GM18526 (cell line): ENCODE measurements around the gene TAMALIN.

Experiments
- POLR2A ChIP-seq: IDR thresholded peaks from 3 replicates; pipeline ENCODE4 v1.6.1; 2011; ENCODE audit not compliant: insufficient read length; ENCODE audit errors: extremely low read depth

TAMALIN gene

DNA sequence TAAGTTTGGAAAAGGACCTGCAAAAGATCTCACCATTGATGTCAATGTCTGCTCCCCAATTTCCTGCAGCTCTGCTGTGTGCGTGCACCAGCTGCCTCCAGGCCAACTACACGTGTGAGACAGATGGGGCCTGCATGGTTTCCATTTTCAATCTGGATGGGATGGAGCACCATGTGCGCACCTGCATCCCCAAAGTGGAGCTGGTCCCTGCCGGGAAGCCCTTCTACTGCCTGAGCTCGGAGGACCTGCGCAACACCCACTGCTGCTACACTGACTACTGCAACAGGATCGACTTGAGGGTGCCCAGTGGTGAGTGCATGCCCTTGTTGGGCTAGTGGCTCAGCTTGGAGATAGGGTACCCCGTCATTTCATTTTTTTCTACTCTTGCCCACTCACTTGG is 31.6 kb upstream of the TAMALIN start:
- no peak for TF ChIP-seq POLR2A

DNA sequence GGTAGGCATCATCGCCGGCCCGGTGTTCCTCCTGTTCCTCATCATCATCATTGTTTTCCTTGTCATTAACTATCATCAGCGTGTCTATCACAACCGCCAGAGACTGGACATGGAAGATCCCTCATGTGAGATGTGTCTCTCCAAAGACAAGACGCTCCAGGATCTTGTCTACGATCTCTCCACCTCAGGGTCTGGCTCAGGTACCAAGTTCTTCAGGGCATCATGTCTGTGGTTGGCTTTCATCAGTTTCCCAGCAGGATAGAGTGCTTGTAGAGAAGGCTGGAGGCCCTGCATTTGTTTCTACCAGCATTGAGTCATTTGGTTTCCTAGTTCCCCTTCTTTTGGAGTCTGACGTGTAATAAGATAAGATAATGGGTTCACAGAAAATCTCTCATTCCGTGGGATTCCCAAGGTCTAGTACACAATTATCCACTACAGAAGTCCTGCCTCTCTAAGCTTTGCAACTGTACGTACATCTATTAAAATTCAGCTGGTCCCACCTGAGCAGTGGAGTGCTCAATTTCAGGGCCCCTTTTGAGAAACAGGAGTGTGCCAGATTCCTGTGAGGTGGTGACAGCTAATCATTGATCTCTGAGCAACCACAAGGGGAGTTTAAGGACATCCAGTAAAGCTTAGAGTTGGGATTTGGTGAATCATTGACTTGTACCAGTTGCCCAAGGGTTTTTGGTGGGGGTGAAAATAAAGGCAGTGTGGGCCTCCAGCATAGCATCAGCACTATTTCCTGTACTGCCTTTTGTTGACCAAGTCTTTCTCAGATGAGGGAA is 30.2 kb upstream of the TAMALIN start:
- TF ChIP-seq POLR2A, result no peak

- no peak for TF ChIP-seq POLR2A
These were observed 29.4 kb upstream of the TAMALIN start for GRCh38 chr12:51977320-51977753.

DNA sequence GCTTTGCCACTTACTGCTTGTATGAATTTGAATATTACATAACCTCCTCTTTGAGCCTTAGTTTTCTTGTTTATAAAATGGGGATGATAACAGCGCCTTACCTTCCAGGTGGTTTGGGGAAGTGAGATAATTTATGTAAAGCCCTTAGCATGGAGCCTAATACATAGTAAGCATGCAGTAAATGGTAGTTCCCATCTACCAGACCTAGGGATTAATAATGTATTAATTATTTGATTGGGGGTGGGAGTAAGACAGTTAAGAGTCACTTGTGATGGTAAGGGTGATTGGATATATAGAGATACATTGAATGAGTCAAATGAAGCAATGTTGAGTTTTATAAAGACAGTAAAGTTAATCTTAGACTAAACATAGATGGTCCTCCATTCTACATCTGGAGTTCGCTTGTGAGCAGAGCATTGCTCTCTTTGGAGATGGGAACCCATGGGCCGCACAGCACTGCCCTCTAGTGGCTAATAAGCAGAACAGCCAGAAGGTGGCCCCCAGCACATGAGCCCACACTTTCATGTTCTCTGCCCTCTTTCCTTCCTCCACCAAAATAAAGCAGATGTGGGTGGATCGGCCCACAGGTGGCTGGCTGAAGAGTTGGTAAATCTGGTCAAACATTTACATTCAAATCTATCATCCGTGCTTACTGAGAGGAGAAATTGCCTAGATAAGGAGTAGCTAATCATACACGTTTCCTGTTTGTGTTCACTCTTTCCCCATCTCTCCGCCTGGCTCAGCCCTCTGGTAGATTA is 26.5 kb upstream of the TAMALIN start:
- no peak for TF ChIP-seq POLR2A

DNA sequence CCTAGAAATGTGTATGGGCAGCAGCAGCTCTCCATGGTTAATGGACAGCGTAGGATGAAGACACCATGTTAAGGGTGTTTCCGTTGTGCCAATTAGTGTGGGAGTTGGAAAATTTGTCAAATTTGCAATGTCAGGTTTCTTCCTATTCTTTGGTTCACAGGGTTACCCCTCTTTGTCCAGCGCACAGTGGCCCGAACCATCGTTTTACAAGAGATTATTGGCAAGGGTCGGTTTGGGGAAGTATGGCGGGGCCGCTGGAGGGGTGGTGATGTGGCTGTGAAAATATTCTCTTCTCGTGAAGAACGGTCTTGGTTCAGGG is 26.0 kb upstream of the TAMALIN start:
- TF ChIP-seq POLR2A, result no peak

- no peak for TF ChIP-seq POLR2A
These were observed 22.1 kb upstream of the TAMALIN start for GRCh38 chr12:51984657-51985056.

DNA sequence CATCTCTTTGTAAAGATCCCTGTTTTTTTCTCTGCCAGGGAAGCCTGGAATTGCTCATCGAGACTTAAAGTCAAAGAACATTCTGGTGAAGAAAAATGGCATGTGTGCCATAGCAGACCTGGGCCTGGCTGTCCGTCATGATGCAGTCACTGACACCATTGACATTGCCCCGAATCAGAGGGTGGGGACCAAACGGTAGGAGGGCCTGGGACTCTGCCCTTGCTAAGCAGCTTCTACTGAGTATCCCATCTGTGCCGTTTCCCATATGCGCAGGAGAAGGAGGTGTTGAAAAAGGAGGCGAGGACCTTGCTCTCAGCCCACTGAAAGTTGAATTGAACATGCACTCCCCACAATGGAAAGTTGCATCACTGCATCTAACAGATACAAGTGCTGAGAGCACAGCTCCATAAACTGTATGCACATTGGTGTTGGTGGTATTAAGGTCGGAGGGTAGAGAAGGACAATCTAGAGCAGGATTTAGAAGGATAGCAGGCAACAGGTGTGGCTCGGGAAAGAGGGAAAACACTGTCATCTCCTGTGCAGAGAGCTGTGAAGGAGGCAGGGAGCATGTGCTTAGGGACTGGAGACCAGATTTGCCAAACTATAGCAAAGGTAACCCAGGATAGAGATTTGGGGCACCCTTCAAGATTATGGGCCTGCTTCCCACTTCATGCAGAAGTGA is 21.5 kb upstream of the TAMALIN start:
- no peak for TF ChIP-seq POLR2A

GRCh38 chr12:51986834-51987233 is 19.9 kb upstream of the TAMALIN start:
- TF ChIP-seq POLR2A, result no peak

- TF ChIP-seq POLR2A, result no peak
These were observed 14.5 kb upstream of the TAMALIN start for GRCh38 chr12:51992246-51992645.

DNA sequence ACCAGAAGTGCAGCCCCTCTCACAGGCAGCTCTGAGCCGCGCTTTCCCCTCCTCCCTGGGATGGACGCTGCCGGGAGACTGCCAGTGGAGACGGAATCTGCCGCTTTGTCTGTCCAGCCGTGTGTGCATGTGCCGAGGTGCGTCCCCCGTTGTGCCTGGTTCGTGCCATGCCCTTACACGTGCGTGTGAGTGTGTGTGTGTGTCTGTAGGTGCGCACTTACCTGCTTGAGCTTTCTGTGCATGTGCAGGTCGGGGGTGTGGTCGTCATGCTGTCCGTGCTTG is 12.3 kb upstream of the TAMALIN start:
- TF ChIP-seq POLR2A, result no peak

- no peak for TF ChIP-seq POLR2A
These were observed 11.8 kb upstream of the TAMALIN start for GRCh38 chr12:51994959-51995358.

GRCh38 chr12:51997136-51997535 is 9.6 kb upstream of the TAMALIN start:
- TF ChIP-seq POLR2A, result no peak

GRCh38 chr12:52003016-52003550 is 3.7 kb upstream of the TAMALIN start:
- TF ChIP-seq POLR2A, result no peak

- TF ChIP-seq POLR2A, result no peak
These were observed 3.2 kb upstream of the TAMALIN start for GRCh38 chr12:52003591-52003990.

DNA sequence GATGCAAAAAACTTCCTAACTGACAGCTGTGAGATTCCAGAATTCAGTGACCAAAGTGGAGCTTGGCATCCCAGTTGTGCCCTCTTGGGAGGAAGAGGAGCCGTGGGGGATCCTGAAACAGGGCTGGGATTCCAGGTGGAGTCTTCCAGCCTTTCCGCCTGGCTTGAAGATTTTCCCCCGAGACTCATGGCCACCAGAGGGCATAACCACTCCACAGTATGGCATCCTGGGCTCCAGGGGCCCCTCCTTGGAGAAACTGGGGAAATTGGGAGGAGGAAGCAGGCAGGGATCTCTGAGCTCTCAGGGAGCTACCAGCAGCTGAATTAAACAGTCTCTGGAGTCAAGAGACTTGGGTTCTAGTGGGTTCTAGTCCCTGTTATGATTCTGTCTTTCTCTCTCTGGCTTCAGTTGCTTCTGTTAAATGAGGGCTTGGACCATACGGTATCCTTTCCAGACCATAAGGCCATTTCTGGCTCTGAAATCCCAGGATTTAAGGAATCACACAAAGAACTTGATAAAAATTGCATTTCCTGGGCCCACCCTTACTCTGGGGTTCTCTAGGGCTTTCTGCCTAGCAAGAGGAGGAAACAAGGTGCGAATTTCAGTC is 2.6 kb upstream of the TAMALIN start:
- TF ChIP-seq POLR2A, result no peak
